Nephron progenitor cell (in vitro differentiated cells): Measurements from ENCODE around the gene TOB2.
"Not testable (repeated sequence)": the region's sequence is repeated elsewhere in the genome, so short reads cannot be mapped to it uniquely, and the experiment has no call there.

Source experiments
- DNase-seq: peaks from one replicate; pipeline ENCODE4 v3.0.0; 2021
- H3K27ac Mint-ChIP-seq: 2 replicates; pipeline ENCODE4 v1.8.0; 2021; ENCODE audit warnings: mild to moderate bottlenecking, moderate library complexity, mixed read lengths
- H3K27me3 Mint-ChIP-seq: 2 replicates; pipeline ENCODE4 v1.8.0; 2021; ENCODE audit warnings: mild to moderate bottlenecking, low read depth, mixed read lengths; ENCODE audit not compliant: poor library complexity
- H3K36me3 Mint-ChIP-seq: 2 replicates; pipeline ENCODE4 v1.8.0; 2021; ENCODE audit warnings: low read depth, mixed read lengths
- H3K4me1 Mint-ChIP-seq: 2 replicates; pipeline ENCODE4 v1.8.0; 2021; ENCODE audit warnings: mixed read lengths
- H3K4me3 Mint-ChIP-seq: 2 replicates; pipeline ENCODE4 v1.8.0; 2021; ENCODE audit warnings: mild to moderate bottlenecking, moderate library complexity, mixed read lengths
- H3K9me3 Mint-ChIP-seq: 2 replicates; pipeline ENCODE4 v1.8.0; 2021; ENCODE audit warnings: mild to moderate bottlenecking, moderate library complexity, mixed read lengths
- CTCF ChIP-seq: fragments of 200-600 bp; sonication (generic); IDR thresholded peaks from 2 replicates; pipeline ENCODE4 v1.5.0; 2021; ENCODE audit warnings: antibody characterized with exemption

The TOB2 gene

GRCh38 chr22:41407433-41407832 lies 39.2 kb downstream of the TOB2 start:
- no peak overlapping the region for H3K4me3 Mint-ChIP-seq
- H3K4me1 Mint-ChIP-seq = peaks cover 24% of the 10 kb centered on the region
- H3K9me3 Mint-ChIP-seq = no peaks in the 10 kb centered on the region
- peak overlapping the region; percentile 54 for H3K27ac Mint-ChIP-seq
- no peak for TF ChIP-seq CTCF
- no peaks in the 10 kb centered on the region for H3K36me3 Mint-ChIP-seq
- DNase-seq = no peak
- H3K27me3 Mint-ChIP-seq = no peaks in the 10 kb centered on the region

- no peak for TF ChIP-seq CTCF
- Mint-ChIP-seq H3K27ac (no peak overlapping the region), H3K9me3 (no peaks in the 10 kb centered on the region), H3K4me1 (peaks cover 24% of the 10 kb centered on the region), H3K4me3 (no peak overlapping the region), H3K27me3 (no peaks in the 10 kb centered on the region), H3K36me3 (no peaks in the 10 kb centered on the region)
- no peak for DNase-seq
Observed at GRCh38 chr22:41406410-41406809, 40.2 kb downstream of the TOB2 start.

GRCh38 chr22:41405588-41405987 lies 41.0 kb downstream of the TOB2 start:
- no peak overlapping the region for H3K4me3 Mint-ChIP-seq
- no peaks in the 10 kb centered on the region for H3K27me3 Mint-ChIP-seq
- H3K9me3 Mint-ChIP-seq = no peaks in the 10 kb centered on the region
- no peak for DNase-seq
- H3K36me3 Mint-ChIP-seq = no peaks in the 10 kb centered on the region
- H3K27ac Mint-ChIP-seq = no peak overlapping the region
- peaks cover 17% of the 10 kb centered on the region for H3K4me1 Mint-ChIP-seq
- TF ChIP-seq CTCF = no peak

GRCh38 chr22:41403532-41404318 lies 42.9 kb downstream of the TOB2 start:
- TF ChIP-seq CTCF = peak; percentile 94
- peak overlapping the region; percentile 21 for H3K27ac Mint-ChIP-seq
- peaks cover 9% of the 10 kb centered on the region for H3K36me3 Mint-ChIP-seq
- H3K4me1 Mint-ChIP-seq = peaks cover 24% of the 10 kb centered on the region
- no peak overlapping the region for H3K4me3 Mint-ChIP-seq
- H3K9me3 Mint-ChIP-seq = no peaks in the 10 kb centered on the region
- H3K27me3 Mint-ChIP-seq = no peaks in the 10 kb centered on the region
- DNase-seq = peak; percentile 82

- not testable (repeated sequence) for H3K4me3 Mint-ChIP-seq, H3K9me3 Mint-ChIP-seq, H3K27me3 Mint-ChIP-seq, H3K27ac Mint-ChIP-seq, DNase-seq
- H3K4me1 Mint-ChIP-seq = peaks cover 31% of the 10 kb centered on the region
- peaks cover 17% of the 10 kb centered on the region for H3K36me3 Mint-ChIP-seq
Observed at GRCh38 chr22:41402851-41403250, 43.8 kb downstream of the TOB2 start.

- no peak for TF ChIP-seq CTCF
- Mint-ChIP-seq H3K27ac (no peak overlapping the region), H3K9me3 (no peaks in the 10 kb centered on the region), H3K4me3 (no peak overlapping the region), H3K27me3 (no peaks in the 10 kb centered on the region), H3K36me3 (peaks cover 23% of the 10 kb centered on the region), H3K4me1 (peaks cover 36% of the 10 kb centered on the region)
- DNase-seq = no peak
Observed at GRCh38 chr22:41401781-41402648, 44.6 kb downstream of the TOB2 start.
